HEK293 (cell line): ENCODE results near the gene XCL1.

Source experiments
- REST ChIP-seq: fragments of 450-650 bp; formaldehyde crosslinking; IDR thresholded peaks from 2 replicates; pipeline ENCODE4 v1.5.1; 2016; ENCODE audit warnings: missing biosample characterization, missing genetic modification characterization
- SETDB1 ChIP-seq: IDR thresholded peaks from one replicate; pipeline ENCODE4 v1.6.1; 2017; ENCODE audit warnings: mild to moderate bottlenecking, low read length, moderate library complexity, mixed read lengths; ENCODE audit not compliant: insufficient read length
- WT1 ChIP-seq: fragments of 450-650 bp; formaldehyde crosslinking; IDR thresholded peaks from 2 replicates; pipeline ENCODE4 v1.5.1; 2016; ENCODE audit warnings: missing biosample characterization, missing genetic modification characterization

DNA sequence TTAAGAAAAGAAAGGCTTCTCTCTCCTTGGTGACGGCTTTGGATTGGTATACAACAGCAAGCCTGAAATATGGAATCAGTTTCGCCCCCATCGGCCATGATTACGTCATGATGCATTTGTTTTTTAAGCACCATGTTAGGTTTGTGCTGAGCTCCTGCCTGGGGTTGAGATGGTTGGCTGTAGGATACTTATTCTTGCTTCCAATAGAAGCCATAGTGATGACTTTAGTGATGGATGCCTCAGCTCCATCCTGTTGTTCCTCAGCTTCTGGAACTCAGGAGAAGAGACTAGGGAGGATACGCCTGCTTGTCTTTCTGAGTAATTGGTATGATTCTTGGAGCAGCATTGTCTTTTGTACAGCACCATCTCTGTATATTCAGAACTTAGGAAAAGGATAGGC lies 14.7 kb downstream of the XCL1 start:
- TF ChIP-seq REST (tag by site-specific recombination) = no peak
- no peak for TF ChIP-seq WT1 (tag by site-specific recombination)
- TF ChIP-seq SETDB1 = no peak
